ENCODE data around the gene PCBP3.
"Not testable (repeated sequence)": the region's sequence is repeated elsewhere in the genome, so short reads cannot be mapped to it uniquely, and the experiment has no call there.

The PCBP3 gene

GRCh38 chr21:45966791-45967394 lies 323.4 kb downstream of the PCBP3 start:
- ATAC-seq (no peak), DNase-seq (no peak)
- H3K4me3 Mint-ChIP-seq: no peak overlapping the region
- no peak overlapping the region for H3K27ac Mint-ChIP-seq
- peaks cover 11% of the 10 kb centered on the region for H3K27me3 Mint-ChIP-seq
- H3K9me3 Mint-ChIP-seq: peaks cover 5 to 26% of the 10 kb centered on the region in 2 donors
- H3K4me1 Mint-ChIP-seq: peaks cover 12% of the 10 kb centered on the region

GRCh38 chr21:45969921-45970673 lies 326.6 kb downstream of the PCBP3 start:
- no peak for DNase-seq
- H3K9me3 Mint-ChIP-seq: peaks cover 0 to 7% of the 10 kb centered on the region in 2 donors
- H3K27ac Mint-ChIP-seq: no peak overlapping the region
- peaks cover 11% of the 10 kb centered on the region for H3K27me3 Mint-ChIP-seq
- H3K4me3 Mint-ChIP-seq: no peak overlapping the region
- ATAC-seq: no peak
- H3K4me1 Mint-ChIP-seq: peaks cover 31% of the 10 kb centered on the region

GRCh38 chr21:45970674-45971615 lies 327.4 kb downstream of the PCBP3 start:
- peaks cover 19% of the 10 kb centered on the region for H3K27me3 Mint-ChIP-seq
- DNase-seq (peak; percentile 70 to 71), ATAC-seq (peak; percentile 65)
- no peak overlapping the region for H3K4me3 Mint-ChIP-seq
- H3K27ac Mint-ChIP-seq: no peak overlapping the region
- H3K9me3 Mint-ChIP-seq: no peaks in the 10 kb centered on the region
- peaks cover 39% of the 10 kb centered on the region for H3K4me1 Mint-ChIP-seq

GRCh38 chr21:45971616-45972352 lies 328.3 kb downstream of the PCBP3 start:
- H3K4me1 Mint-ChIP-seq: peaks cover 47% of the 10 kb centered on the region
- peaks cover 27% of the 10 kb centered on the region for H3K27me3 Mint-ChIP-seq
- H3K27ac Mint-ChIP-seq: no peak overlapping the region
- no peak for ATAC-seq
- no peak for DNase-seq
- no peaks in the 10 kb centered on the region for H3K9me3 Mint-ChIP-seq
- H3K4me3 Mint-ChIP-seq: peak overlapping the region in 1 of 2 donors; percentile 88

- Mint-ChIP-seq H3K27ac (no peak overlapping the region), H3K4me1 (peaks cover 47% of the 10 kb centered on the region), H3K27me3 (peaks cover 33% of the 10 kb centered on the region), H3K4me3 (peak overlapping the region in 1 of 2 donors; percentile 88), H3K9me3 (no peaks in the 10 kb centered on the region)
- DNase-seq: no peak
- no peak for ATAC-seq
These were observed 328.8 kb downstream of the PCBP3 start for GRCh38 chr21:45972353-45972715.

- Mint-ChIP-seq H3K27me3 (peaks cover 35% of the 10 kb centered on the region), H3K27ac (peak overlapping the region in 1 of 2 donors; percentile 54), H3K9me3 (no peaks in the 10 kb centered on the region), H3K4me1 (peaks cover 47% of the 10 kb centered on the region), H3K4me3 (peak overlapping the region; percentile 82 to 88)
- ATAC-seq (peak; percentile 36), DNase-seq (peak in 1 of 2 donors; percentile 35)
These were observed 329.4 kb downstream of the PCBP3 start for GRCh38 chr21:45972716-45973474.

- Mint-ChIP-seq H3K4me3 (peak overlapping the region; percentile 82 to 88), H3K27ac (peak overlapping the region; percentile 90 to 97), H3K27me3 (peaks cover 41% of the 10 kb centered on the region), H3K4me1 (peaks cover 53% of the 10 kb centered on the region), H3K9me3 (no peaks in the 10 kb centered on the region)
- ATAC-seq: peak; percentile 83
- peak; percentile 87 to 92 for DNase-seq
These were observed 330.0 kb downstream of the PCBP3 start for GRCh38 chr21:45973475-45974072.

GRCh38 chr21:45974073-45975019 lies 330.8 kb downstream of the PCBP3 start:
- DNase-seq: no peak
- Mint-ChIP-seq H3K27ac (peak overlapping the region; percentile 90 to 97), H3K4me1 (peaks cover 61% of the 10 kb centered on the region), H3K9me3 (no peaks in the 10 kb centered on the region), H3K4me3 (peak overlapping the region; percentile 82 to 88), H3K27me3 (peaks cover 42% of the 10 kb centered on the region)
- ATAC-seq: peak; percentile 53

- Mint-ChIP-seq H3K4me3 (peak overlapping the region; percentile 82 to 88), H3K27ac (no peak overlapping the region)
- no peak for ATAC-seq
These were observed 331.6 kb downstream of the PCBP3 start for GRCh38 chr21:45975020-45975666.

GRCh38 chr21:45975667-45976409 lies 332.3 kb downstream of the PCBP3 start:
- Mint-ChIP-seq H3K4me3 (peak overlapping the region in 1 of 2 donors; percentile 88), H3K4me1 (peaks cover 62% of the 10 kb centered on the region), H3K27me3 (peaks cover 42% of the 10 kb centered on the region)
- not testable (repeated sequence) for H3K9me3 Mint-ChIP-seq, H3K27ac Mint-ChIP-seq, DNase-seq, ATAC-seq

More at GRCh38 chr21:45975020-45975666, 331.6 kb downstream of the PCBP3 start:
- no peak for DNase-seq
- H3K4me1 Mint-ChIP-seq: peaks cover 66% of the 10 kb centered on the region
- H3K9me3 Mint-ChIP-seq: no peaks in the 10 kb centered on the region
- peaks cover 42% of the 10 kb centered on the region for H3K27me3 Mint-ChIP-seq

- no peak for ATAC-seq
- Mint-ChIP-seq H3K27ac (no peak overlapping the region), H3K4me3 (no peak overlapping the region), H3K9me3 (no peaks in the 10 kb centered on the region), H3K4me1 (peaks cover 54% of the 10 kb centered on the region), H3K27me3 (peaks cover 42% of the 10 kb centered on the region)
- no peak for DNase-seq
These were observed 333.3 kb downstream of the PCBP3 start for GRCh38 chr21:45976701-45977311.

- ATAC-seq: no peak
- Mint-ChIP-seq H3K9me3 (no peaks in the 10 kb centered on the region), H3K27ac (no peak overlapping the region), H3K4me3 (no peak overlapping the region), H3K27me3 (peaks cover 45% of the 10 kb centered on the region), H3K4me1 (peaks cover 54% of the 10 kb centered on the region)
- no peak for DNase-seq
These were observed 333.9 kb downstream of the PCBP3 start for GRCh38 chr21:45977396-45977795.

Measured in stimulated activated naive CD8-positive, alpha-beta T cell treated with anti-CD3 and anti-CD28 coated beads, Interleukin-15, amount 100 ng/mL, for 72 hours (primary cell).